CD4-positive, alpha-beta memory T cell (primary cell): ENCODE results near the gene CMTM3. TPM values are rescaled to one million over a fixed set of nuclear protein-coding genes. Genes with fewer than 3 reads are reported as not detected.
A peak's percentile ranks its signal among the peaks of the same experiment; 100 is the strongest.
"Not testable (repeated sequence)": the region's sequence is repeated elsewhere in the genome, so short reads cannot be mapped to it uniquely, and the experiment has no call there.

Source experiments
- CTCF ChIA-PET: fragments of 350-600 bp; sonication (Branson Sonifier 250); formaldehyde crosslinking; loops from one replicate; lab custom pipeline; 2021; ENCODE audit warnings: inconsistent platforms; ENCODE audit not compliant: partially characterized antibody; lab: Charles Lee
- POLR2A ChIA-PET: fragments of 350-600 bp; sonication (Branson Sonifier 250); formaldehyde crosslinking; loops from one replicate; lab custom pipeline; 2021; ENCODE audit not compliant: partially characterized antibody; lab: Charles Lee
- DNase-seq, 5 donors: peaks; one replicate each; pipeline versions ENCODE4 v3.0.0 to v3.0.0-alpha.2; 2020 to 2022; ENCODE audit warnings: mixed read lengths in 1 of 5
- H3K27ac ChIP-seq: one replicate; pipeline ENCODE4 v1.7.0; 2013; ENCODE audit warnings: low read depth, low read length
- H3K27me3 ChIP-seq: 2 replicates; pipeline ENCODE4 v1.7.0; 2013; ENCODE audit warnings: mild to moderate bottlenecking, low read length, moderate library complexity; ENCODE audit not compliant: insufficient read depth
- H3K36me3 ChIP-seq: 2 replicates; pipeline ENCODE4 v1.7.0; 2013; ENCODE audit warnings: mild to moderate bottlenecking, low read length, moderate library complexity; ENCODE audit not compliant: insufficient read depth
- H3K4me1 ChIP-seq: 2 replicates; pipeline ENCODE4 v1.7.0; 2013; ENCODE audit warnings: mild to moderate bottlenecking, low read length, moderate library complexity; ENCODE audit not compliant: insufficient read depth
- H3K4me3 ChIP-seq, 2 donors: one replicate each; pipeline ENCODE4 v1.7.0; 2013; ENCODE audit warnings: low read length in 2 of 2, mild to moderate bottlenecking in 1 of 2
- H3K9me3 ChIP-seq, 2 donors: one replicate each; pipeline ENCODE4 v1.7.0; 2013; ENCODE audit warnings: low read length in 2 of 2, control low read depth in 1 of 2; ENCODE audit not compliant: control insufficient read depth in 1 of 2
- H3K27ac Mint-ChIP-seq, 7 donors: one replicate each; pipeline ENCODE4 v1.8.0; 2020 to 2021; ENCODE audit warnings: mixed read lengths in 7 of 7, mild to moderate bottlenecking in 6 of 7, inconsistent platforms in 3 of 7, moderate library complexity in 3 of 7
- H3K27me3 Mint-ChIP-seq, 2 donors: one replicate each; pipeline ENCODE4 v1.8.0; 2020 to 2021; ENCODE audit warnings: mixed read lengths in 2 of 2
- H3K36me3 Mint-ChIP-seq, 2 donors: one replicate each; pipeline ENCODE4 v1.8.0; 2020 to 2021; ENCODE audit warnings: mixed read lengths in 2 of 2, inconsistent platforms in 1 of 2, mild to moderate bottlenecking in 1 of 2
- H3K4me1 Mint-ChIP-seq, 4 donors: one replicate each; pipeline ENCODE4 v1.8.0; 2020 to 2021; ENCODE audit warnings: mixed read lengths in 4 of 4, mild to moderate bottlenecking in 1 of 4
- H3K4me3 Mint-ChIP-seq, 8 donors: one replicate each; pipeline ENCODE4 v1.8.0; 2020 to 2021; ENCODE audit warnings: mixed read lengths in 8 of 8, mild to moderate bottlenecking in 7 of 8, moderate library complexity in 6 of 8, inconsistent platforms in 3 of 8
- H3K9me3 Mint-ChIP-seq, 8 donors: one replicate each; pipeline ENCODE4 v1.8.0; 2020 to 2021; ENCODE audit warnings: mixed read lengths in 8 of 8, mild to moderate bottlenecking in 5 of 8, inconsistent platforms in 3 of 8, moderate library complexity in 1 of 8
- intact Hi-C: fragments of 100-400 bp; cut with micrococcal nuclease; formaldehyde crosslinking; loops from one replicate; pipeline ENCODE4 v1.15.1; 2023
- polyA plus RNA-seq, 2 donors: library from polyadenylated mRNA; unstranded; fragments of 300-500 nt; fragmentation: Illumina TruSeq; gene quantifications; one replicate each; pipeline ENCODE4 v1.2.3, GENCODE V29; 2021
- total RNA-seq, 2 experiments: library from RNA; stranded (reverse); gene quantifications; one replicate each; pipeline ENCODE4 v1.2.3, GENCODE V29; 2021

The CMTM3 gene
- total and polyA plus RNA-seq, 4 experiments from 2014 or later, result 74.2 to 105 (median 86.6) TPM

DNA sequence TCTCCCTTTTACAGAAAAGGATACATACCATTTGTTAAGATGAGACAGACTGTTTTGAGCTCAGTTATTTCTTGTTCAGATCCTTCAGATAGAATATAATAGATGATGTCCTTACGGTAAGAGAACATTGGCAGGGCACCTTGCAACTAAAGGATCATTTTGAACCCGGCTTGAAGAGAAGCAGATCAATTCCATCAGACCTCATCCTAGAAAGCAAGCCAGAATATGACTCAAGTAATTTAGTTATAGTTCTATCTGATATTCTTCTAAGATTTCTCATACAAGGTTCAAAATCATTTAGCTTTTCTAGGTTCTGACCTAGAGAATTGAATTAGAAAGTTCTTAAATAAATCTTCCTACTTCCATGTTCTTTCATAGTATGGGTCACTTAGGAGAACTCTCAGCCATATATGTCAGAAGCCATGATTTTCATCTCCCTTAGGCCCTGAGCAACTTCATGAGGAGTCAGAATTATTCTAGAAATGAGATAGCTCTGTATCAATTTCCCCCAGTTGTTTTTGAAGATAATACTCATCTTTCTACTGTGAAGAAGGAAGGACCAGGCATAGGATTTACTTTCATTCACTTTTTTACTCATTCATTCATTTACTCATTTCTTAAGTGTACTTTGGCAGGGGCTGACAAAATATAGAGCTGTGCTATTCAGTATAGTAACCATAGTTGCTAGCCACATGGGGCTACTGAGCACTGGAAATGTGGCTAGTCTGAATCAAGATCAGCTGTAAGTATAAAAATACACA is 40.8 kb upstream of the CMTM3 start:
- peaks cover 32% of the 10 kb centered on the region for H3K36me3 ChIP-seq
- Mint-ChIP-seq H3K4me3 (no peak overlapping the region), H3K9me3 (no peaks in the 10 kb centered on the region), H3K36me3 (peaks cover 32 to 59% of the 10 kb centered on the region in 2 donors), H3K27ac (peak overlapping the region; percentile 0 to 88 (median 63)), H3K27me3 (no peaks in the 10 kb centered on the region), H3K4me1 (peaks cover 43 to 62% (median 51%) of the 10 kb centered on the region in 4 donors)
- ChIA-PET POLR2A (interaction anchor here (1.2 to 4.4 kb wide), 9 partner anchors 12 to 155 kb away, joined by 3 to 76 read pairs (median 9); partner anchors contain the start of genes CKLF, CMTM2, CMTM3 and TK2), CTCF (interaction anchor here (0.6 to 5.0 kb wide), 34 partner anchors 8 to 787 kb away, joined by 3 to 58 read pairs (median 6); partner anchors contain the start of genes CKLF, CMTM2, DYNC1LI2 and TK2)
- H3K27ac ChIP-seq, result peak overlapping the region; percentile 20
- H3K9me3 ChIP-seq, result no peaks in the 10 kb centered on the region
- intact Hi-C loops, result loop anchor here (2.0 kb wide), 3 partner anchors 25 to 87 kb away; partner anchors contain the start of gene CMTM3
- H3K27me3 ChIP-seq, result no peaks in the 10 kb centered on the region
- DNase-seq, result no peak
- H3K4me1 ChIP-seq, result peaks cover 59% of the 10 kb centered on the region
- no peak overlapping the region for H3K4me3 ChIP-seq

DNA sequence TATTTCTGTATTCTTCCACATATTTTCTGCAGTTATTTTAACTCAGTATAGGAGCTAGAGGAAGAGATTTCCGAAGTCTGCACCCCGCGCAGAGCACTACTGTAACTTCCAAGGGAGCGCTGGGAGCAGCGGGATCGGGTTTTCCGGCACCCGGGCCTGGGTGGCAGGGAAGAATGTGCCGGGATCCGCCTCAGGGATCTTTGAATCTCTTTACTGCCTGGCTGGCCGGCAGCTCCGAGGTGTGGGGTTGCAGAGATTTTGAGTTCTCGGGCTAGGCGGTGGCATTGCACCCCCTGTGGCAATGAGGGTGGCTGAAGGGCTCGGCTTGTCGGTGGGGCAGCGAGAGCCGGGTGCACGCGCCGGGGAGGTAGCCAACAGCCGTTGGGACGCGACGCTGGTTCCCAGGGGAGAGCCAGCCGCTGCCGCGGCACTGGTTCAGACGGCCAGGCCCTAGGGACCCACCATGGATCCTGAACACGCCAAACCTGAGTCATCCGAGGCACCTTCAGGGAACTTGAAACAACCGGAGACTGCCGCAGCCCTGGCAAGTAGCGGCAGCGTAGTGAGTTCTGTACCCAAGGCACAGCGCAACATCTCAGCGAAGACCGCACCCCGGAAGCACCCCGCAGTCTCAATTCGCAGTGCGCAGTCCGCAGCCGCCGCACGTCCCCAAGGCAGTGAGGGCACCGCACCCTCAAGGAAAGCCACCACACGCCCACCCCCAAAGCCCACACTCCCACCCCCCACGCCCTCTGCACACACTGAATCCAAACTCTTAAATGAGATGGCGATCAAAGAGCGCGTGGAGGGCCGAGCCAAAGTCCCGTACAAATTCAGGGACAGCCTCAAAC is 38.2 kb upstream of the CMTM3 start, which contains the start of gene CMTM1:
TSS of gene CMTM1 (plus strand) at position 389 of the 851 bp plus-strand sequence. CDS start at position 464, 75 bp downstream.
- H3K27ac ChIP-seq, result no peak within 1 kb of the TSS
- ChIA-PET CTCF (interaction anchor here (5.0 kb wide), 1 partner anchor 42 kb away, joined by 51 read pairs; no protein-coding TSS in a partner anchor), POLR2A (interaction anchor here (0.8 to 1.1 kb wide), 2 partner anchors 8 to 11 kb away, joined by 3 read pairs; no protein-coding TSS in a partner anchor)
- intact Hi-C loops, result no loop called here
- no peaks in the 10 kb centered on the region for H3K27me3 ChIP-seq
- Mint-ChIP-seq H3K27me3 (no peaks in the 10 kb centered on the region), H3K4me1 (peaks cover 25 to 41% (median 33%) of the 10 kb centered on the region in 4 donors), H3K36me3 (peaks cover 32 to 46% of the 10 kb centered on the region in 2 donors), H3K4me3 (no peak within 1 kb of the TSS), H3K27ac (peak within 1 kb of the TSS in 2 of 7 donors; percentile 19 to 62), H3K9me3 (no peaks in the 10 kb centered on the region)
- no peak for DNase-seq
- peaks cover 23% of the 10 kb centered on the region for H3K36me3 ChIP-seq
- peaks cover 34% of the 10 kb centered on the region for H3K4me1 ChIP-seq
- H3K4me3 ChIP-seq, result no peak within 1 kb of the TSS
- no peaks in the 10 kb centered on the region for H3K9me3 ChIP-seq

DNA sequence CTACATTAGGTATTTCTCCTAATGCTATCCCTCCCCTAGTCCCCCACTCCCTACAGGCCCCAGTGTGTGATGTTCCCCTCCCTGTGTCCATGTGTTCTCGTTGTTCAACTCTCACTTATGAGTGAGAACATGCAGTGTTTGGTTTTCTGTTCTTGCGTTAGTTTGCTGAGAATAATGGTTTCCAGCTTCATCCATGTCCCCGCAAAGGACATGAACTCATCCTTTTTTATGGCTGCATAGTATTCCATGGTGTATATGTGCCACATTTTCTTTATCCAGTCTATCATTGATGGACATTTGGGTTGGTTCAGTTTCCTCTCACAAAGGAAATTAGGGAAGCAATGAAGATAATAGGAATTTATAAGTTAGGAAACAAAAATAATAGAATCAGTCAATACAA is 37.2 kb upstream of the CMTM3 start:
- H3K9me3 ChIP-seq, H3K27me3 ChIP-seq, H3K4me3 ChIP-seq, H3K27me3 Mint-ChIP-seq, H3K27ac ChIP-seq, H3K4me3 Mint-ChIP-seq, CTCF ChIA-PET, DNase-seq, intact Hi-C loops, H3K9me3 Mint-ChIP-seq: not testable (repeated sequence)
- H3K36me3 ChIP-seq, result peaks cover 23% of the 10 kb centered on the region
- Mint-ChIP-seq H3K36me3 (peaks cover 32 to 44% of the 10 kb centered on the region in 2 donors), H3K4me1 (peaks cover 18 to 36% (median 24%) of the 10 kb centered on the region in 4 donors), H3K27ac (peak overlapping the region in 1 of 7 donors; percentile 69)
- POLR2A ChIA-PET, result interaction anchor here (0.8 kb wide), 1 partner anchor 12 kb away, joined by 3 read pairs; no protein-coding TSS in a partner anchor
- H3K4me1 ChIP-seq, result peaks cover 24% of the 10 kb centered on the region

DNA sequence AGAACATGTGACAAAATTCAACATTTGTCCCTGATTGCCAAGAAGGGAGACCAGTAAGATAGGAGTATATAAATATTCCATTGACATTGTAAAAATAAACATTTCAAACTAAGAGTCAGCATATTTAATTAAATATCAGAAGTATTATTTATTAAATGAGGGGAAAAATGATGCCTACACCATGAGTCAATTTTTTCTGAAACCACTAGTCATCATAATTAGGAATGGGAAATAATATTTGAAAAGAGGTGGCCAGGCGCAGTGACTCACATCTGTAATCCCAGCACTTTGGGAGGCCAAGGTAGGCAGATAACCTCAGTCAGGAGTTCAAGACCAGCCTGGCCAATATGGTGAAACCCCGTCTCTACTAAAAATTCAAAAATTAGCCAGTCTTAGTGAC is 36.1 kb upstream of the CMTM3 start:
- H3K27me3 Mint-ChIP-seq, result no peaks in the 10 kb centered on the region
- no peak overlapping the region for H3K4me3 Mint-ChIP-seq
- peaks cover 8 to 31% (median 16%) of the 10 kb centered on the region in 4 donors for H3K4me1 Mint-ChIP-seq
- intact Hi-C loops, result no loop called here
- H3K9me3 Mint-ChIP-seq, result no peaks in the 10 kb centered on the region
- H3K36me3 ChIP-seq, result peaks cover 23% of the 10 kb centered on the region
- H3K36me3 Mint-ChIP-seq, result peaks cover 32 to 37% of the 10 kb centered on the region in 2 donors
- H3K4me3 ChIP-seq, result no peak overlapping the region
- H3K4me1 ChIP-seq, result peaks cover 13% of the 10 kb centered on the region
- ChIA-PET POLR2A (no interaction called here), CTCF (interaction anchor here (0.9 kb wide), 1 partner anchor 21 kb away, joined by 3 read pairs; no protein-coding TSS in a partner anchor)
- no peak overlapping the region for H3K27ac ChIP-seq
- no peak overlapping the region for H3K27ac Mint-ChIP-seq
- no peaks in the 10 kb centered on the region for H3K9me3 ChIP-seq
- H3K27me3 ChIP-seq, result no peaks in the 10 kb centered on the region
- DNase-seq, result no peak

DNA sequence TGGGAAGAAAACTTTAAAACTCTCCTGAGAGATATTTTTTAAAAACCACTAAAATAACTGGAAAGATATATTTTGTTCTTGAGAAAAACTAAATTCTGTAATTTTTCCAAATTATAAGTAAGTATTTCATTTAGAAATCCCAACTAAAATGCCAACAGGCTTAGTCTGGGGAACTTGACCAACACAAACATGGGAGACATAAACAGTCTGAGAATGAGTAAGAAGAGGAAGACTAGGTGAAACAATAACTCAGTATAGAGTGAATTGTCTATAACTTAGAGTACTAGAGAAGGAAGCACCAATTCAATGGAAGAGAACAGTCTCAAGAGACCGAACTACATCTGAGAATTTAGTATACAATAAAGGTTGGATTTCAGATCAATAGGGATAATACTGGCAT is 35.4 kb upstream of the CMTM3 start:
- peak overlapping the region in 2 of 7 donors; percentile 1 to 16 for H3K27ac Mint-ChIP-seq
- no peaks in the 10 kb centered on the region for H3K27me3 ChIP-seq
- H3K9me3 ChIP-seq, result no peaks in the 10 kb centered on the region
- no peaks in the 10 kb centered on the region for H3K27me3 Mint-ChIP-seq
- peaks cover 31 to 32% of the 10 kb centered on the region in 2 donors for H3K36me3 Mint-ChIP-seq
- CTCF ChIA-PET, result interaction anchor here (0.9 to 1.2 kb wide), 4 partner anchors 13 to 261 kb away, joined by 3 read pairs; partner anchors contain the start of gene NAE1
- H3K9me3 Mint-ChIP-seq, result no peaks in the 10 kb centered on the region
- peaks cover 19% of the 10 kb centered on the region for H3K36me3 ChIP-seq
- peaks cover 6% of the 10 kb centered on the region for H3K4me1 ChIP-seq
- intact Hi-C loops, result no loop called here
- H3K27ac ChIP-seq, result no peak overlapping the region
- no peak overlapping the region for H3K4me3 Mint-ChIP-seq
- H3K4me1 Mint-ChIP-seq, result peaks cover 2 to 23% (median 10%) of the 10 kb centered on the region in 4 donors
- DNase-seq, result no peak
- POLR2A ChIA-PET, result interaction anchor here (1.0 kb wide), 1 partner anchor 21 kb away, joined by 3 read pairs; no protein-coding TSS in a partner anchor
- H3K4me3 ChIP-seq, result no peak overlapping the region

DNA sequence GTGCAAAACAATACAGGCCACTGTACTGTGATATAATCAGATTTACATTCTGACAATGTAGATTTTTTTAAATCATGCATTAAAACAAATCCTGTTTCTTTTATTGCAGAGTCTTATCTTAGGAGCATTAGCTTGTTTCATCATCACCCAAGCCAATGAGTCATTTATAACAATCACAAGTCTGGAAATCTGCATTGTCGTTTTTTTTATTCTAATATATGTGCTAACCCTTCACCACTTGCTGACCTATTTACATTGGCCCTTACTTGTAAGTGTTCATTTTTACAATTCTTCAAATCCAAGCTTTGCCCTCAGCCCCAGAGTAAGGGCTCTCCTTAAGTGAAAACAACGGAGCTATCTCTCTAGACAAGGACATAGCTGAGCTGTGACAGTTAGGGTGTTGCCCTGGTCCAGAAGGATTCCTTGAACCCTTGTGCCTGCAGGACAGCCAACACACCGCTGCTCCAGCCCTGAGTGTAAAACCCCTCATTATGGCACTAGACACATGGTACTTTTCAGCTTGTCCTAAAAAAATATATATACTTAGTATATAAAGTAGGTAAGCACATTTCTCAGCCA is 34.6 kb upstream of the CMTM3 start:
- Mint-ChIP-seq H3K27me3 (no peaks in the 10 kb centered on the region), H3K36me3 (peaks cover 27 to 29% of the 10 kb centered on the region in 2 donors), H3K4me3 (no peak overlapping the region), H3K27ac (peak overlapping the region in 2 of 7 donors; percentile 16 to 46), H3K4me1 (peaks cover under 1 to 20% (median 10%) of the 10 kb centered on the region in 4 donors), H3K9me3 (no peaks in the 10 kb centered on the region)
- intact Hi-C loops, result no loop called here
- DNase-seq, result no peak
- no peak overlapping the region for H3K4me3 ChIP-seq
- peaks cover 14% of the 10 kb centered on the region for H3K36me3 ChIP-seq
- no peak overlapping the region for H3K27ac ChIP-seq
- peaks cover 2% of the 10 kb centered on the region for H3K4me1 ChIP-seq
- no peaks in the 10 kb centered on the region for H3K9me3 ChIP-seq
- POLR2A ChIA-PET, result interaction anchor here (1.0 kb wide), 1 partner anchor 20 kb away, joined by 3 read pairs; no protein-coding TSS in a partner anchor
- H3K27me3 ChIP-seq, result no peaks in the 10 kb centered on the region
- CTCF ChIA-PET, result interaction anchor here (1.0 to 4.1 kb wide), 7 partner anchors 7 to 261 kb away, joined by 3 to 21 read pairs (median 3); partner anchors contain the start of genes CMTM2 and NAE1
